GM18520 (cell line): ENCODE results near the gene CTLA4.

Source experiments
- ATAC-seq: cut with Tn5 transposase; IDR thresholded peaks from one replicate; pipeline ENCODE4 v1.9.1; 2021; ENCODE audit not compliant: unreplicated experiment

Gene CTLA4

GRCh38 chr2:203890733-203891132 lies 23.2 kb downstream of the CTLA4 start:
- ATAC-seq, result no peak

GRCh38 chr2:203891474-203891873 lies 23.9 kb downstream of the CTLA4 start:
- no peak for ATAC-seq

GRCh38 chr2:203892207-203892606 lies 24.6 kb downstream of the CTLA4 start:
- ATAC-seq, result no peak

- no peak for ATAC-seq
These were observed 25.8 kb downstream of the CTLA4 start for GRCh38 chr2:203893401-203893800.

- ATAC-seq, result no peak
These were observed 26.3 kb downstream of the CTLA4 start for GRCh38 chr2:203893840-203894239.

GRCh38 chr2:203894262-203894661 lies 26.7 kb downstream of the CTLA4 start:
- no peak for ATAC-seq

- no peak for ATAC-seq
These were observed 30.0 kb downstream of the CTLA4 start for GRCh38 chr2:203897544-203897943.

GRCh38 chr2:203898657-203899056 lies 31.1 kb downstream of the CTLA4 start:
- no peak for ATAC-seq

- no peak for ATAC-seq
These were observed 32.7 kb downstream of the CTLA4 start for GRCh38 chr2:203900253-203900652.

- no peak for ATAC-seq
These were observed 36.5 kb downstream of the CTLA4 start for GRCh38 chr2:203904022-203904421.

- no peak for ATAC-seq
These were observed 38.1 kb downstream of the CTLA4 start for GRCh38 chr2:203905656-203906055.

- no peak for ATAC-seq
These were observed 40.7 kb downstream of the CTLA4 start for GRCh38 chr2:203908066-203908796.

- ATAC-seq, result no peak
These were observed 41.2 kb downstream of the CTLA4 start for GRCh38 chr2:203908797-203909185.

GRCh38 chr2:203909261-203909967 lies 41.8 kb downstream of the CTLA4 start:
- no peak for ATAC-seq

GRCh38 chr2:203909974-203910373 lies 42.4 kb downstream of the CTLA4 start:
- no peak for ATAC-seq

- ATAC-seq, result no peak
These were observed 46.4 kb downstream of the CTLA4 start for GRCh38 chr2:203913947-203914346.

- peak; percentile 53 for ATAC-seq
These were observed 47.1 kb downstream of the CTLA4 start for GRCh38 chr2:203914546-203915182.

GRCh38 chr2:203915256-203915655 lies 47.7 kb downstream of the CTLA4 start:
- no peak for ATAC-seq

- ATAC-seq, result no peak
These were observed 49.2 kb downstream of the CTLA4 start for GRCh38 chr2:203916756-203917155.

- ATAC-seq, result no peak
These were observed 50.7 kb downstream of the CTLA4 start for GRCh38 chr2:203918264-203918663.

- ATAC-seq, result no peak
These were observed 51.3 kb downstream of the CTLA4 start for GRCh38 chr2:203918839-203919238.
